Measurements from ENCODE around the gene PIF1.
"Not testable (repeated sequence)": the region's sequence is repeated elsewhere in the genome, so short reads cannot be mapped to it uniquely, and the experiment has no call there.

PIF1 gene

GRCh38 chr15:64808785-64809453 lies 16.5 kb downstream of the PIF1 start:
- DNase-seq: no peak

GRCh38 chr15:64807751-64808222 lies 17.7 kb downstream of the PIF1 start:
- DNase-seq: no peak

GRCh38 chr15:64807051-64807749 lies 18.2 kb downstream of the PIF1 start:
- no peak for DNase-seq

- DNase-seq: no peak
Measured at GRCh38 chr15:64806509-64806908, 18.9 kb downstream of the PIF1 start.

- DNase-seq: no peak
Measured at GRCh38 chr15:64804619-64805018, 20.8 kb downstream of the PIF1 start.

GRCh38 chr15:64803526-64803925 lies 21.9 kb downstream of the PIF1 start:
- no peak for DNase-seq

GRCh38 chr15:64800476-64800875 lies 25.0 kb downstream of the PIF1 start:
- no peak for DNase-seq

GRCh38 chr15:64798905-64799304 lies 26.5 kb downstream of the PIF1 start:
- not testable (repeated sequence) for DNase-seq

- not testable (repeated sequence) for DNase-seq
Measured at GRCh38 chr15:64795921-64796320, 29.5 kb downstream of the PIF1 start.

GRCh38 chr15:64795299-64795698 lies 30.1 kb downstream of the PIF1 start:
- not testable (repeated sequence) for DNase-seq

GRCh38 chr15:64792282-64792681 lies 33.2 kb downstream of the PIF1 start:
- no peak for DNase-seq

- DNase-seq: no peak
Measured at GRCh38 chr15:64791401-64791800, 34.0 kb downstream of the PIF1 start.

- no peak for DNase-seq
Measured at GRCh38 chr15:64783796-64784195, 41.7 kb downstream of the PIF1 start.

- no peak for DNase-seq
Measured at GRCh38 chr15:64782751-64783150, 42.7 kb downstream of the PIF1 start.

GRCh38 chr15:64781299-64781698 lies 44.1 kb downstream of the PIF1 start:
- no peak for DNase-seq

- DNase-seq: no peak
Measured at GRCh38 chr15:64780600-64781156, 44.8 kb downstream of the PIF1 start.

- no peak for DNase-seq
Measured at GRCh38 chr15:64779630-64780029, 45.8 kb downstream of the PIF1 start.

- DNase-seq: no peak
Measured at GRCh38 chr15:64779024-64779423, 46.4 kb downstream of the PIF1 start.

GRCh38 chr15:64776402-64776786 lies 49.1 kb downstream of the PIF1 start:
- no peak for DNase-seq

GRCh38 chr15:64775551-64776401 lies 49.7 kb downstream of the PIF1 start, which contains the start of gene RBPMS2:
Gene RBPMS2, minus strand, starts transcription at chr15:64775589. Its CDS starts 270 bp downstream, at chr15:64775319.
- no peak for DNase-seq

- DNase-seq: no peak
Measured at GRCh38 chr15:64774629-64775493, 50.6 kb downstream of the PIF1 start.

- DNase-seq: no peak
Measured at GRCh38 chr15:64774037-64774628, 51.3 kb downstream of the PIF1 start.

Measured in NCI-H774 (cell line).